ENCODE data around the gene RAB26.
"Not testable (repeated sequence)": the region's sequence is repeated elsewhere in the genome, so short reads cannot be mapped to it uniquely, and the experiment has no call there.

The RAB26 gene

DNA sequence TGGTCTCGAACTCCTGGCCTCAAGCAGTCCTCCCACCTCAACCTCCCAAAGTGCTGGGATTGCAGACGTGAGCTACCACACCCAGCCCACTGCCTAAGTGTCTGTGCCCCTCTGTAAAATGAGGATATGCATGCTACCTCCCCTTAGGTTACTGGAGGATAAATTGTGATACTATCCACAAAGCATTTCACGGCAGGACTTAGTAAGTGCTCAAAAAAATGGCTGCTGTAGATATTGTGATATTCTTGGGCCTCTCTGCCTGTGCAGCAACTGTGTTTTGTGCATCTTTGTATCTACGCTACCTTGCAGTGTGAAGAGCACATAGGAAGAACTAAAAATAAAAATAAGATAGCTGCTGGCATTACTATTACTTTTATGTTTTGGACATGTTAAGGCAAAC lies 49.9 kb downstream of the RAB26 start:
- no peak for DNase-seq (ENCODE audit: low spot score)

DNA sequence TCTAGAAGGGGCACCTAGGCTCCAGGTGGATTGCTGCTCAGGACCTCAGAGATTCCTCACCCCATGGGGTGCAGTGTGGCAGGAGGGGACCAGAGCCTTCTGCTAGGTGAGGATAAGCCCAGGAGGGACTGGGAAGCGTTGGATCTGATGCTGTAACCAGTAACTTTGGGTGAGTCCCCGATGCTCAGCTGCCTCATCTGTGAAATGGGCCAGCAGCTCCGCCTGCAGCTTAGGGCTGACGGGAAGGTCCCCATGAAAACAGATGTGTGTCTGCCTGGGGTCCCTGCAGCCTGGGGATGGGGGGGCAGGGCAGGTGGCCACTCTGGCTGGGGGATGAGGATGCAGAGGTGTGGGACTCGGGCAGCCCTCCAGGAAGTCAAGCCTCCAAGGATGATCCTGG lies 50.7 kb downstream of the RAB26 start:
- DNase-seq (ENCODE audit: low spot score) = no peak

DNA sequence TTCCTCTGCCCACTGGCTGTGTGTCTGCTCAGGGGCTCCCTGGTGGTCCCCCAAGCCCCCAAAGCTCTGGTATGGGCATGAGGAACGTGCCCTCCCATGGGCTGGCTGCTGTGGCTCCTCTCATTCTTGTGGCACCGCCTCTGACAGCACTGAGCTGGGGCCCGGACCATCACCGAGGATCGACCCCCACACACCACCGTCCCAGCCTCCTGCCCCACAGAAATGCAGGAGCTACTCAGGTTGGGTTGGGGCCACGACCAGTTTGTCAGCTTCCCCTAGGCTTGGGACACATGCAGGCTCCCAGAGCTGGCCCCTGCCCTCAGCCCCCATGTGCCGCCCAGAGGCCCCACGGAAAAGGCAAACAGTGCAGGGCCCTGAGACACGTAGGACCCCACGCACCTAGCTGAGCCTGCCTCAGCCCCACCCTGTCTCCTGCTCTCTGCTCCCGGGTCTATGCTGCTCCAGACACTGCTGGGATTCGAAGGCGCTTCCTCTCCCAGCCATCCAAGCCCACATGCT lies 51.3 kb downstream of the RAB26 start:
- no peak for DNase-seq (ENCODE audit: low spot score)

DNA sequence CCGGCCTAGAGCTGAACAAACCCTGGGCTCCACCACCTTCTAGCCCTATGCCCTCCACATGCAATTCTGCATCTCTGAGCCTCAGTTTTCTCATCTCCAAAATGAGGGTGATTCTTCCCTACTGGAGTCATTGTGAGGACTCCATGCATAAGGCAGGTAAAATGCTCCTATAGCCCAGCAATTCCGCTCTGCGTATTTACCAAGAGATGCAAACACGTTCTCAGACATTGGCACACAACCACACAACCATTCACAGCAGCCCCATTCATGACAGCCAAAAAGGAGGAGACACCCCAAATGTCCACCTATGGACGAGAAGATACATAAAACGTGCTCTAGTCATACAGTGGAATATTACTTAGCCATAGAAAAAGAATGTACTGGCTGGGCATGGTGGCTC lies 51.9 kb downstream of the RAB26 start:
- no peak for DNase-seq (ENCODE audit: low spot score)

DNA sequence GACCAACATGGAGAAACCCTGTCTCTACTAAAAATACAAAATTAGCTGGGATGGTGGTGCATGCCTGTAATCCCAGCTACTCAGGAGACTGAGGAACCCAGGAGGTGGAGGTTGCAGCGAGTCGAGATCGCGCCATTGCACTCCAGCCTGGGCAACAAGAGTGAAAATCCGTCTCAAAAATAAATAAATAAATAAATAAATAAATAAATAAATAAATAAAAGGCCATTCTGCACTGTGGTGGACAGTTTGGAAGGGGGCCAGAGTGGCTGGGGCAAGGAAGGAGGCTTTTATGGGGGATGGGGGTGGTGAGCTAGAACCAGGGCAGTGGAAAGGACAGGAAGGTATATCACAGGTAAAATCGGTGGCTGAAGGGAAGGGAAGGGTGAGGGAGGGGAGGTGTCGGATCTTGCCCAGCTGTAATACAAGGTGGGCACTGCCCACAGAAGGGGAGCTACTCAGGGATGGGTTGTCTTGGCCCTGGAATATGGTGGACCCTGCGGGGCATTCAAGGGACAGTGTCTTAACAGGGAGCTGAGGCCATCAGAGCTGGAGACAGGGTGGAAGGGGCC lies 54.8 kb downstream of the RAB26 start:
- not testable (repeated sequence) for DNase-seq (ENCODE audit: low spot score)

Data from LoVo (cell line).